Esophagus muscularis mucosa (tissue), 4 donors: ENCODE measurements around the gene KYNU. TPM values are rescaled to one million over a fixed set of nuclear protein-coding genes. Genes with fewer than 3 reads are reported as not detected.

Experiments
- DNase-seq: peaks from one replicate; pipeline ENCODE4 v3.0.0-alpha.2; 2017; ENCODE audit errors: extremely low spot score
- H3K27ac ChIP-seq, 4 donors: fragments of 200-600 bp; sonication (generic); replicated peaks in 1 of 4; 1 replicate in 3 of 4; 2 replicates in 1 of 4; pipeline ENCODE4 v1.5.1; 2016 to 2019; ENCODE audit warnings: mild to moderate bottlenecking in 1 of 4
- H3K27me3 ChIP-seq, 4 donors: fragments of 200-600 bp; sonication (generic); one replicate each; pipeline versions ENCODE4 v1.5.1 to v1.6.0; 2016 to 2019
- H3K36me3 ChIP-seq, 4 donors: fragments of 200-600 bp; sonication (generic); one replicate each; pipeline ENCODE4 v1.5.1; 2016 to 2019
- H3K4me1 ChIP-seq, 4 donors: fragments of 200-600 bp; sonication (generic); one replicate each; pipeline ENCODE4 v1.5.1; 2016 to 2019
- H3K4me3 ChIP-seq, 4 donors: fragments of 200-600 bp; sonication (generic); 1 replicate in 2 of 4; 2 replicates in 2 of 4; pipeline ENCODE4 v1.5.1; 2016 to 2019; ENCODE audit warnings: mild to moderate bottlenecking in 4 of 4, moderate library complexity in 1 of 4
- H3K9me3 ChIP-seq, 4 donors: fragments of 200-600 bp; sonication (generic); 1 replicate in 3 of 4; 2 replicates in 1 of 4; pipeline ENCODE4 v1.5.1; 2016 to 2019
- CTCF ChIP-seq, 3 experiments: fragments of 200-600 bp in 2 of 3; fragments of 450-650 bp in 1 of 3; sonication (generic) in 2 of 3; IDR thresholded peaks; one replicate each; pipeline ENCODE4 v1.5.1; 2017 to 2019; ENCODE audit warnings: antibody characterized with exemption in 3 of 3, mild to moderate bottlenecking in 2 of 3, moderate library complexity in 1 of 3
- EP300 ChIP-seq: sonication (generic); formaldehyde crosslinking; IDR thresholded peaks from one replicate; pipeline ENCODE4 v1.6.1; 2017; ENCODE audit warnings: antibody characterized with exemption
- POLR2A ChIP-seq: fragments of 450-650 bp; IDR thresholded peaks from one replicate; pipeline ENCODE4 v1.6.1; 2017; ENCODE audit warnings: antibody characterized with exemption, moderate library complexity, mild to moderate bottlenecking, low read depth
- POLR2AphosphoS5 ChIP-seq, 2 donors: sonication (generic); formaldehyde crosslinking; IDR thresholded peaks; one replicate each; pipeline ENCODE4 v1.6.1; 2017; ENCODE audit warnings: antibody characterized with exemption in 2 of 2
- WGBS: methylation state at CpG from one replicate; pipeline ENCODE4 v1.1.5; 2018; 5-methylcytosine and 5-hydroxymethylcytosine counted together
- intact Hi-C: fragments of 100-400 bp; cut with DNase I; formaldehyde crosslinking; loops from one replicate; pipeline ENCODE4 v1.15.1; 2023
- total RNA-seq, 4 donors: library from RNA; depleted of rRNA; stranded (reverse); fragments of >200 nt; gene quantifications; one replicate each; pipeline versions ENCODE4 v1.1.0 to v1.2.1, GENCODE V29; 2016

KYNU gene
- total RNA-seq, 4 donors from 2014 or later, result 1.2 to 9.4 (median 3.9) TPM

GRCh38 chr2:142842369-142842768 lies 35.1 kb upstream of the KYNU start:
- H3K4me1 ChIP-seq, result no peaks in the 10 kb centered on the region
- no peak overlapping the region for H3K27ac ChIP-seq
- WGBS, result 95% methylated on average over 1 of the region's 1 CpG
- H3K36me3 ChIP-seq, result no peaks in the 10 kb centered on the region
- intact Hi-C loops, result no loop called here
- no peak overlapping the region for H3K4me3 ChIP-seq
- H3K27me3 ChIP-seq, result no peaks in the 10 kb centered on the region
- no peak for TF ChIP-seq EP300
- no peak for TF ChIP-seq POLR2AphosphoS5 (IDR thresholded peaks at IDR 0.05)
- no peak for TF ChIP-seq CTCF (IDR thresholded peaks at IDR 0.05)
- no peak for TF ChIP-seq POLR2A
- DNase-seq, result no peak
- H3K9me3 ChIP-seq, result no peaks in the 10 kb centered on the region

- H3K9me3 ChIP-seq, result no peaks in the 10 kb centered on the region
- TF ChIP-seq POLR2AphosphoS5 (IDR thresholded peaks at IDR 0.05) (no peak), EP300 (no peak), CTCF (IDR thresholded peaks at IDR 0.05) (no peak), POLR2A (no peak)
- no peak for DNase-seq
- H3K27ac ChIP-seq, result no peak overlapping the region
- H3K4me3 ChIP-seq, result no peak overlapping the region
- no peaks in the 10 kb centered on the region for H3K36me3 ChIP-seq
- H3K27me3 ChIP-seq, result no peaks in the 10 kb centered on the region
- intact Hi-C loops, result no loop called here
- WGBS, result 77% methylated on average over 2 of the region's 2 CpGs
- no peaks in the 10 kb centered on the region for H3K4me1 ChIP-seq
Measured at GRCh38 chr2:142843731-142844130, 33.7 kb upstream of the KYNU start.

GRCh38 chr2:142848023-142848606 lies 29.3 kb upstream of the KYNU start:
- Histone ChIP-seq H3K4me3 (no peak overlapping the region), H3K27ac (no peak overlapping the region), H3K36me3 (no peaks in the 10 kb centered on the region), H3K4me1 (no peaks in the 10 kb centered on the region), H3K27me3 (no peaks in the 10 kb centered on the region), H3K9me3 (no peaks in the 10 kb centered on the region)
- WGBS, result 81% methylated on average over 2 of the region's 2 CpGs
- intact Hi-C loops, result no loop called here
- no peak for DNase-seq
- TF ChIP-seq CTCF (IDR thresholded peaks at IDR 0.05) (no peak), EP300 (no peak), POLR2A (no peak), POLR2AphosphoS5 (IDR thresholded peaks at IDR 0.05) (no peak)

- Histone ChIP-seq H3K27ac (no peak overlapping the region), H3K27me3 (no peaks in the 10 kb centered on the region), H3K9me3 (no peaks in the 10 kb centered on the region), H3K4me1 (no peaks in the 10 kb centered on the region), H3K36me3 (no peaks in the 10 kb centered on the region), H3K4me3 (no peak overlapping the region)
- WGBS, result 57% methylated on average over 3 of the region's 3 CpGs
- DNase-seq, result no peak
- intact Hi-C loops, result no loop called here
- TF ChIP-seq POLR2AphosphoS5 (IDR thresholded peaks at IDR 0.05) (no peak), POLR2A (no peak), EP300 (no peak), CTCF (IDR thresholded peaks at IDR 0.05) (no peak)
Measured at GRCh38 chr2:142849820-142850219, 27.6 kb upstream of the KYNU start.

GRCh38 chr2:142853912-142854311 lies 23.6 kb upstream of the KYNU start:
- TF ChIP-seq EP300 (no peak), CTCF (IDR thresholded peaks at IDR 0.05) (no peak), POLR2A (no peak), POLR2AphosphoS5 (IDR thresholded peaks at IDR 0.05) (no peak)
- H3K4me3 ChIP-seq, result no peak overlapping the region
- intact Hi-C loops, result no loop called here
- H3K9me3 ChIP-seq, result no peaks in the 10 kb centered on the region
- no peak overlapping the region for H3K27ac ChIP-seq
- H3K36me3 ChIP-seq, result no peaks in the 10 kb centered on the region
- no peaks in the 10 kb centered on the region for H3K27me3 ChIP-seq
- no peak for DNase-seq
- 77% methylated on average over 6 of the region's 6 CpGs for WGBS
- H3K4me1 ChIP-seq, result no peaks in the 10 kb centered on the region
